Endothelial cell of umbilical vein (primary cell): Measurements from ENCODE around the gene PPP2R3B. TPM values are rescaled to one million over a fixed set of nuclear protein-coding genes. Genes with fewer than 3 reads are reported as not detected.

Source experiments
- BruUV-seq: library from RNA; stranded (reverse); fragments of 400-500 nt; replicated peaks from 2 replicates; lab custom pipeline; 2021; lab: Mats Ljungman, UMichigan
- CTCF ChIA-PET: fragments of 300-600, 350-600 bp; sonication (Branson Sonifier 250); formaldehyde crosslinking; loops from one replicate; lab custom pipeline; 2021; ENCODE audit warnings: antibody characterized with exemption, inconsistent platforms; lab: Charles Lee
- POLR2A ChIA-PET: fragments of 300-600, 350-600 bp; sonication (Branson Sonifier 250); formaldehyde crosslinking; loops from one replicate; lab custom pipeline; 2021; ENCODE audit warnings: antibody characterized with exemption, inconsistent platforms; lab: Charles Lee
- DNase-seq: peaks from one replicate; pipeline ENCODE4 v3.0.0-alpha.2; 2011; ENCODE audit warnings: low read depth, low spot score
- FAIRE-seq: peaks from 2 replicates; lab custom pipeline; 2011; peaks lifted over from hg19 to GRCh38; lab: Jason Lieb, UNC
- H2AFZ ChIP-seq: 2 replicates; pipeline ENCODE4 v1.6.0; 2012; ENCODE audit warnings: low read depth, low read length, control low read depth, inconsistent platforms
- H3K27ac ChIP-seq: 2 replicates; pipeline ENCODE4 v1.5.1; 2011; ENCODE audit warnings: low read depth, mild to moderate bottlenecking, control low read depth, low read length, moderate library complexity; ENCODE audit not compliant: insufficient read depth
- H3K27me3 ChIP-seq, 2 experiments: 2 replicates each; pipeline versions ENCODE4 v1.6.0 to v1.6.1; 2011; ENCODE audit warnings: low read length in 2 of 2, mixed read lengths in 1 of 2; ENCODE audit not compliant: control insufficient read depth in 2 of 2, insufficient read depth in 2 of 2
- H3K36me3 ChIP-seq, 2 experiments: 2 replicates in 1 of 2; 3 replicates in 1 of 2; pipeline ENCODE4 v1.5.1; 2011; ENCODE audit warnings: low read length in 2 of 2, mild to moderate bottlenecking in 1 of 2, moderate library complexity in 1 of 2; ENCODE audit not compliant: control insufficient read depth in 2 of 2, insufficient read depth in 2 of 2; ENCODE audit errors: extremely low read depth in 1 of 2
- H3K4me1 ChIP-seq: 3 replicates; pipeline ENCODE4 v1.5.1; 2011; ENCODE audit warnings: mild to moderate bottlenecking, low read length; ENCODE audit not compliant: control insufficient read depth, insufficient read depth; ENCODE audit errors: extremely low read depth
- H3K4me2 ChIP-seq: 2 replicates; pipeline ENCODE4 v1.6.1; 2011; ENCODE audit warnings: low read length, control low read depth, mixed read lengths; ENCODE audit not compliant: insufficient read depth
- H3K4me3 ChIP-seq, 3 experiments: fragments of 200-600 bp in 1 of 3; sonication (generic), shearing (Covaris generic) in 1 of 3; replicated peaks in 1 of 3; 2 replicates each; pipeline ENCODE4 v1.5.1; 2011 to 2016; ENCODE audit warnings: control low read depth in 3 of 3, low read length in 3 of 3, mild to moderate bottlenecking in 2 of 3, inconsistent platforms in 1 of 3, low read depth in 1 of 3, moderate library complexity in 1 of 3; ENCODE audit not compliant: insufficient read depth in 1 of 3
- H3K79me2 ChIP-seq: 2 replicates; pipeline ENCODE4 v1.6.0; 2012; ENCODE audit warnings: low read length, inconsistent platforms; ENCODE audit not compliant: control insufficient read depth, insufficient read depth
- H3K9ac ChIP-seq: replicated peaks from 2 replicates; pipeline ENCODE3; 2011; ENCODE audit warnings: low read length, control low read depth; ENCODE audit not compliant: insufficient read depth; ENCODE audit errors: extremely low read depth
- H3K9me1 ChIP-seq: replicated peaks from 3 replicates; pipeline ENCODE4 v1.6.0; 2011; ENCODE audit warnings: mild to moderate bottlenecking, low read length; ENCODE audit not compliant: control insufficient read depth, insufficient read depth; ENCODE audit errors: extremely low read depth
- H3K9me3 ChIP-seq: replicated peaks from 2 replicates; pipeline ENCODE4 v1.5.1; 2012; ENCODE audit warnings: low read length, inconsistent platforms; ENCODE audit not compliant: control insufficient read depth, insufficient read depth
- H4K20me1 ChIP-seq: replicated peaks from 2 replicates; pipeline ENCODE3; 2011; ENCODE audit warnings: mild to moderate bottlenecking, low read length; ENCODE audit not compliant: control insufficient read depth, insufficient read depth; ENCODE audit errors: extremely low read depth
- EZH2 ChIP-seq: IDR thresholded peaks from 2 replicates; pipeline ENCODE4 v1.6.1; 2012; ENCODE audit warnings: borderline replicate concordance, low read depth, mild to moderate bottlenecking, moderate library complexity, low read length, inconsistent platforms; ENCODE audit not compliant: severe bottlenecking
- FOS ChIP-seq: IDR thresholded peaks from 2 replicates; pipeline ENCODE4 v1.6.1; 2011; ENCODE audit warnings: mild to moderate bottlenecking, low read length, moderate library complexity, borderline replicate concordance; ENCODE audit not compliant: insufficient read depth
- GATA2 ChIP-seq: IDR thresholded peaks from 2 replicates; pipeline ENCODE4 v1.7.0; 2011; ENCODE audit warnings: low read depth, mild to moderate bottlenecking, moderate library complexity, mixed read lengths, low read length; ENCODE audit not compliant: insufficient read length, insufficient read depth
- JUN ChIP-seq: IDR thresholded peaks from 2 replicates; pipeline ENCODE4 v1.6.1; 2011; ENCODE audit warnings: borderline replicate concordance, low read depth; ENCODE audit not compliant: insufficient read length, insufficient read depth
- MYC ChIP-seq: IDR thresholded peaks from one replicate; pipeline ENCODE4 v1.6.1; 2011; ENCODE audit warnings: mild to moderate bottlenecking, low read depth, low read length
- POLR2A ChIP-seq: IDR thresholded peaks from 2 replicates; pipeline ENCODE4 v1.6.1; 2012; ENCODE audit warnings: low read depth, mild to moderate bottlenecking, control low read depth, low read length
- POLR2AphosphoS5 ChIP-seq: IDR thresholded peaks from 2 replicates; pipeline ENCODE4 v1.6.1; 2012; ENCODE audit warnings: low read depth, mild to moderate bottlenecking, control low read depth, low read length, moderate library complexity; ENCODE audit not compliant: insufficient read depth
- dilution Hi-C: fragments of 300-500 bp; cut with MboI; formaldehyde crosslinking; loops from one replicate; pipeline ENCODE4 v1.15.0; 2019; ENCODE audit warnings: low sequenced_read_pairs; ENCODE audit not compliant: extremely low pct_ligation_motif_present
- intact Hi-C: fragments of 100-400 bp; cut with micrococcal nuclease; formaldehyde crosslinking; loops from one replicate; pipeline ENCODE4 v1.10.0; 2022
- polyA plus RNA-seq, 4 experiments: library from polyadenylated mRNA; depleted of rRNA in 3 of 4; stranded (reverse) in 3 of 4; unstranded in 1 of 4; fragments of >200 nt; gene quantifications; 2 replicates each; pipeline versions ENCODE4 v1.2.1 to v1.2.3, GENCODE V29; 2011 to 2012; ENCODE audit warnings: missing spikeins in 1 of 4
- total RNA-seq: library from RNA; stranded (reverse); gene quantifications from 2 replicates; pipeline ENCODE4 v1.2.3, GENCODE V29; 2021
- TF ChIP-seq, protein P1 (sequence below): IDR thresholded peaks from 2 replicates; pipeline ENCODE4 v1.6.1; 2011; ENCODE audit not compliant: insufficient read depth, insufficient read length
- TF ChIP-seq, protein P2 (sequence below), 2 donors: IDR thresholded peaks; 1 replicate in 1 of 2; 2 replicates in 1 of 2; pipeline ENCODE4 v1.5.1; 2011; ENCODE audit warnings: low read length in 2 of 2, mild to moderate bottlenecking in 2 of 2, moderate library complexity in 2 of 2, control low read depth in 1 of 2, inconsistent platforms in 1 of 2, low read depth in 1 of 2; ENCODE audit not compliant: insufficient read depth in 1 of 2; ENCODE audit errors: extremely low read depth in 1 of 2

The PPP2R3B gene
- total and polyA plus RNA-seq, 2 donors (not counting 3 experiments of a cell fraction or from before 2014, with no cell fraction given) = 19.1 to 33.6 TPM

DNA sequence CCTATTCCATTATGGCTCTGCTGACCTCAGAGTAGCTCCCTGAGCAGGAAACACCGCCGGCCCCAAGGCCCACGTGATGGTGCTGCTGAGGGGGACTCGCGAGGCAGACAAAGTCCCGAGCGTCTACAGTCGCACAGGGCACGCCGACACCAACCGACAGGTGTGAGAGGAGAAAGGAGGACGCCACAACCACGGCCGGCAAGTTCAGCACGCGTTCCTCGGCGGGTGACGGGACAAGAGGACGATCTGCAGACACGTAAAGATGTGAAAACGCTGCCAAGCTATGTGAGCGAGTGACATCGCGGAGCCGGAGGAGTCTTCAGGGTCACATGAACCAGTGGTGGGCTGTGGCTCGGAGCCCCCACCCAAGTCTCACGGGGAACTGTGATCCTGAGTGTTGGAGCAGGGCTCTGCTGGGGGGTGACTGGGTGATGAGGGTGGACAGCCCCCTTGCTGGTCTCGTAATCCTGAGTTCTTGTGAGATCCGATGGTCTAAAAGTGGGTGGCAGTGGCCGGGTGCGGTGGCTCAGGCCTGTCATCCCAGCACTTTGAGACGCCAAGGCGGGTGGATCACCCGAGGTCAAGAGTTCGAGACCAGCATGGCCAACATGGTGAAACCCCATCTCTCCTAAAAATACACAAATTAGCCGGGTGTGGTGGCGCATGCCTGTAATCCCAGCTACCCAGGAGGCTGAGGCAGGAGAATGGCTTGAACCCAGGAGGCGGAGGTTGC, 34.0 kb downstream of the PPP2R3B start:
- no peaks in the 10 kb centered on the region for H3K9me3 ChIP-seq
- intact Hi-C loops (no loop called here), dilution Hi-C loops (no loop called here)
- H3K4me3 ChIP-seq = no peak overlapping the region
- ChIA-PET POLR2A (no interaction called here), CTCF (no interaction called here)
- no peaks in the 10 kb centered on the region for H4K20me1 ChIP-seq
- DNase-seq (no peak), FAIRE-seq (no peak)
- H3K27me3 ChIP-seq = no peaks in the 10 kb centered on the region
- H3K4me2 ChIP-seq = no peak overlapping the region
- no peak for TF ChIP-seq GATA2
- TF ChIP-seq FOS = no peak
- TF ChIP-seq EZH2 = no peak
- TF ChIP-seq MYC = no peak
- TF ChIP-seq, protein P1, sequence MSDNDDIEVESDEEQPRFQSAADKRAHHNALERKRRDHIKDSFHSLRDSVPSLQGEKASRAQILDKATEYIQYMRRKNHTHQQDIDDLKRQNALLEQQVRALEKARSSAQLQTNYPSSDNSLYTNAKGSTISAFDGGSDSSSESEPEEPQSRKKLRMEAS = no peak
- H3K27ac ChIP-seq = no peak overlapping the region
- no peak overlapping the region for H3K9ac ChIP-seq
- peaks cover 17% of the 10 kb centered on the region for H3K4me1 ChIP-seq
- H3K36me3 ChIP-seq = no peaks in the 10 kb centered on the region
- H3K9me1 ChIP-seq = no peaks in the 10 kb centered on the region
- no TSS peak for BruUV-seq
- no peaks in the 10 kb centered on the region for H3K79me2 ChIP-seq
- no peak overlapping the region for H2AFZ ChIP-seq

DNA sequence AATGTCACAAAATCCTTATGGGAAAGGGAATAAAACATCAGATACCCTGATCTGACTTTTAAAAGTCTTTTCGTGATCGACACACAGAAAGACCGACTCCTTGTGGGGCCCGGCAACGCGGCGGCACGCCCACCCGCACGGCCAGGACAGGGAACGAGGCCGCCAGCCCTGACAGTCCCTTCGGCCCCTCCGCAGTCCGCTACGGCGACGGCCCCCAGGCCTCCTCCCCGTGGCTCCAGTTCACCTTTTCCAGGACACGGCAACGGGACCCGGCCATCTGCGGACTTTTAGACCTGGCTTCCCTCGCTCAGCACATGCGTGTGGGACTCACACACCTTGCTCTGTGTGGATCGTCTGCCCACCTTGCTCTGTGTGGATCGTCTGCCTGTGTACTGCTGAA, 34.5 kb downstream of the PPP2R3B start:
- Histone ChIP-seq H3K4me1 (peaks cover 14% of the 10 kb centered on the region), H3K4me3 (no peak overlapping the region), H3K9me1 (no peaks in the 10 kb centered on the region), H3K27ac (no peak overlapping the region), H4K20me1 (no peaks in the 10 kb centered on the region), H2AFZ (no peak overlapping the region), H3K27me3 (no peaks in the 10 kb centered on the region), H3K4me2 (no peak overlapping the region), H3K36me3 (no peaks in the 10 kb centered on the region), H3K9ac (no peak overlapping the region), H3K9me3 (no peaks in the 10 kb centered on the region), H3K79me2 (no peaks in the 10 kb centered on the region)
- ChIA-PET POLR2A (no interaction called here), CTCF (no interaction called here)
- FAIRE-seq (no peak), DNase-seq (no peak)
- dilution Hi-C loops (no loop called here), intact Hi-C loops (no loop called here)
- no TSS peak for BruUV-seq
- TF ChIP-seq, protein P1 = no peak
- TF ChIP-seq FOS (no peak), JUN (no peak), GATA2 (no peak), POLR2A (no peak), EZH2 (no peak), POLR2AphosphoS5 (no peak), MYC (no peak)
- TF ChIP-seq, protein P2, sequence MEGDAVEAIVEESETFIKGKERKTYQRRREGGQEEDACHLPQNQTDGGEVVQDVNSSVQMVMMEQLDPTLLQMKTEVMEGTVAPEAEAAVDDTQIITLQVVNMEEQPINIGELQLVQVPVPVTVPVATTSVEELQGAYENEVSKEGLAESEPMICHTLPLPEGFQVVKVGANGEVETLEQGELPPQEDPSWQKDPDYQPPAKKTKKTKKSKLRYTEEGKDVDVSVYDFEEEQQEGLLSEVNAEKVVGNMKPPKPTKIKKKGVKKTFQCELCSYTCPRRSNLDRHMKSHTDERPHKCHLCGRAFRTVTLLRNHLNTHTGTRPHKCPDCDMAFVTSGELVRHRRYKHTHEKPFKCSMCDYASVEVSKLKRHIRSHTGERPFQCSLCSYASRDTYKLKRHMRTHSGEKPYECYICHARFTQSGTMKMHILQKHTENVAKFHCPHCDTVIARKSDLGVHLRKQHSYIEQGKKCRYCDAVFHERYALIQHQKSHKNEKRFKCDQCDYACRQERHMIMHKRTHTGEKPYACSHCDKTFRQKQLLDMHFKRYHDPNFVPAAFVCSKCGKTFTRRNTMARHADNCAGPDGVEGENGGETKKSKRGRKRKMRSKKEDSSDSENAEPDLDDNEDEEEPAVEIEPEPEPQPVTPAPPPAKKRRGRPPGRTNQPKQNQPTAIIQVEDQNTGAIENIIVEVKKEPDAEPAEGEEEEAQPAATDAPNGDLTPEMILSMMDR (IDR thresholded peaks at IDR 0.05; ENCODE audit: extremely low read depth in 1 of 2, insufficient read depth in 1 of 2, low read depth in 1 of 2, low read length in 2 of 2) = no peak
